Left ventricle myocardium inferior (tissue), 1 donor: ENCODE measurements around the gene MMP11. TPM values are rescaled to one million over a fixed set of nuclear protein-coding genes. Genes with fewer than 3 reads are reported as not detected.

ENCODE experiments used
- DNase-seq: peaks from one replicate; pipeline ENCODE4 v3.0.0-alpha.2; 2020
- H3K27ac ChIP-seq: fragments of 200-600 bp; replicated peaks from 2 replicates; pipeline ENCODE4 v1.8.0; 2021
- H3K27me3 ChIP-seq: fragments of 200-600 bp; 2 replicates; pipeline ENCODE4 v1.8.0; 2021; ENCODE audit warnings: low read depth
- H3K36me3 ChIP-seq: fragments of 200-600 bp; 2 replicates; pipeline ENCODE4 v1.8.0; 2021
- H3K4me1 ChIP-seq: fragments of 200-600 bp; 2 replicates; pipeline ENCODE4 v1.8.0; 2021
- H3K4me3 ChIP-seq: fragments of 200-600 bp; 2 replicates; pipeline ENCODE4 v1.8.0; 2021; ENCODE audit warnings: mild to moderate bottlenecking, moderate library complexity
- H3K9me3 ChIP-seq: fragments of 200-600 bp; replicated peaks from 2 replicates; pipeline ENCODE4 v1.8.0; 2021
- intact Hi-C: fragments of 100-400 bp; cut with micrococcal nuclease; formaldehyde crosslinking; loops from one replicate; pipeline ENCODE4 v1.11.0; 2022
- total RNA-seq: library from RNA; stranded (reverse); fragmentation: NEBNext Ultra II Directional; extraction: Animal tissue kit (Norgen Biotek cat#: 25700); gene quantifications from one replicate; pipeline ENCODE4 v1.2.1, GENCODE V29; 2021
- TF ChIP-seq, protein P1 (sequence below): fragments of 200-600 bp; IDR thresholded peaks from 2 replicates; pipeline ENCODE4 v1.8.0; 2021; ENCODE audit warnings: antibody characterized with exemption, mild to moderate bottlenecking, borderline replicate concordance
- donor health status: DM: no; HTN: yes; CAD: no; lungs with severe emphysema.

MMP11 gene
- total RNA-seq, 1 donor from 2014 or later: 16.9 TPM

DNA sequence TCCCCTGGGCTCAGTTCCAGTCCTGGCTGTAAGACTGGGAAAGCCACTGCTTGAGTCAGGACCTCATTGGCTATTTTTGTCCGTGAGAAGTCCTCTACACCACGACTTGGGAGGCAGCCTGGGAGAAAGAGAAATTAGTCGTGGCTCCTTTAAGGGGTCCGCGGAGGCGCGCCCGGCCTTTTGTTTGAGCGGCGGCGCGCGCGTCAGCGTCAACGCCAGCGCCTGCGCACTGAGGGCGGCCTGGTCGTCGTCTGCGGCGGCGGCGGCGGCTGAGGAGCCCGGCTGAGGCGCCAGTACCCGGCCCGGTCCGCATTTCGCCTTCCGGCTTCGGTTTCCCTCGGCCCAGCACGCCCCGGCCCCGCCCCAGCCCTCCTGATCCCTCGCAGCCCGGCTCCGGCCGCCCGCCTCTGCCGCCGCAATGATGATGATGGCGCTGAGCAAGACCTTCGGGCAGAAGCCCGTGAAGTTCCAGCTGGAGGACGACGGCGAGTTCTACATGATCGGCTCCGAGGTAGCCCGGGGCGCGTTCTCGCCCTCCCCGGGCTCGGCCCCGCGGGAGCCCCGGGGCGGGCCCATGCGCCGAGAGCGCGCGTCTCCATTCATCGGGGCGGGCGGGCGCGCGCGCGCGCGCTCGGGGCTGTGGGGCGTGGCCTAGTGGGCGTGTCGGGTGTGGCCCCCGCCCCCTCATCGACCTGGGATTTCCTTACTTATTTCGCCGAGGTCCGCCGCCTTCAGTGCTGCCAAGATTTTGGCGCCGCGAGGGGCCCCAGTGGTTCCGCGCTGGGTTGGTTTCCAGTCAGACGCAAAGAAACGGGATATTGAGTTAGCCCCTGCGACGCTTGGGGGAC, 14.3 kb downstream of the MMP11 start, which contains the start of gene SMARCB1:
SMARCB1 (plus strand) TSS at position 215 of the 848 bp plus-strand sequence; CDS start at position 419, 204 bp downstream.
- H3K4me1 ChIP-seq: peaks cover 64% of the 10 kb centered on the region
- no peaks in the 10 kb centered on the region for H3K27me3 ChIP-seq
- peak within 1 kb of the TSS; percentile 95 for H3K4me3 ChIP-seq
- peaks cover 2% of the 10 kb centered on the region for H3K36me3 ChIP-seq
- TF ChIP-seq, protein P1, sequence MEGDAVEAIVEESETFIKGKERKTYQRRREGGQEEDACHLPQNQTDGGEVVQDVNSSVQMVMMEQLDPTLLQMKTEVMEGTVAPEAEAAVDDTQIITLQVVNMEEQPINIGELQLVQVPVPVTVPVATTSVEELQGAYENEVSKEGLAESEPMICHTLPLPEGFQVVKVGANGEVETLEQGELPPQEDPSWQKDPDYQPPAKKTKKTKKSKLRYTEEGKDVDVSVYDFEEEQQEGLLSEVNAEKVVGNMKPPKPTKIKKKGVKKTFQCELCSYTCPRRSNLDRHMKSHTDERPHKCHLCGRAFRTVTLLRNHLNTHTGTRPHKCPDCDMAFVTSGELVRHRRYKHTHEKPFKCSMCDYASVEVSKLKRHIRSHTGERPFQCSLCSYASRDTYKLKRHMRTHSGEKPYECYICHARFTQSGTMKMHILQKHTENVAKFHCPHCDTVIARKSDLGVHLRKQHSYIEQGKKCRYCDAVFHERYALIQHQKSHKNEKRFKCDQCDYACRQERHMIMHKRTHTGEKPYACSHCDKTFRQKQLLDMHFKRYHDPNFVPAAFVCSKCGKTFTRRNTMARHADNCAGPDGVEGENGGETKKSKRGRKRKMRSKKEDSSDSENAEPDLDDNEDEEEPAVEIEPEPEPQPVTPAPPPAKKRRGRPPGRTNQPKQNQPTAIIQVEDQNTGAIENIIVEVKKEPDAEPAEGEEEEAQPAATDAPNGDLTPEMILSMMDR: peak; percentile 19
- intact Hi-C loops: no loop called here
- peak within 1 kb of the TSS; percentile 100 for H3K27ac ChIP-seq
- DNase-seq: peak; percentile 93
- H3K9me3 ChIP-seq: no peaks in the 10 kb centered on the region

DNA sequence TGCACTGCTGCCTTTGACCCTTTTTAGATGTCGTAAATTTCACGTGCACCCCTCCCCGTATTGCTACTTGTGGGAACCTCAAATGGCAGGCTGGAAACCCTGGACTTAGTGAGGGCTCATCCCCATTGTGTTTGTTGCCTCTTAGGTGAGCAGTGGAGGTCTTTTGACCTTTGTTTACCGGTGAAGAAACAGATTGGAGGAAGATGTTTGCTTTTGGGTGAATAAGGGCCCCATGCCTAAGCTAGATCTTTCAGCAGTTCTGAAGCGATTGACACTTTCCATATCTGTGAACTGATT, 14.9 kb downstream of the MMP11 start:
- Histone ChIP-seq H3K27ac (peak overlapping the region; percentile 100), H3K4me1 (peaks cover 68% of the 10 kb centered on the region)
- TF ChIP-seq, protein P1: no peak

GRCh38 chr22:23787910-23788309, 15.3 kb downstream of the MMP11 start:
- intact Hi-C loops: no loop called here
- peaks cover 68% of the 10 kb centered on the region for H3K4me1 ChIP-seq
- peak overlapping the region; percentile 100 for H3K27ac ChIP-seq

More for the DNA sequence above, 14.9 kb downstream of the MMP11 start:
- DNase-seq: no peak
- intact Hi-C loops: no loop called here
- H3K9me3 ChIP-seq: no peaks in the 10 kb centered on the region
- H3K36me3 ChIP-seq: peaks cover 8% of the 10 kb centered on the region
- H3K4me3 ChIP-seq: peak overlapping the region; percentile 95
- H3K27me3 ChIP-seq: no peaks in the 10 kb centered on the region

DNA sequence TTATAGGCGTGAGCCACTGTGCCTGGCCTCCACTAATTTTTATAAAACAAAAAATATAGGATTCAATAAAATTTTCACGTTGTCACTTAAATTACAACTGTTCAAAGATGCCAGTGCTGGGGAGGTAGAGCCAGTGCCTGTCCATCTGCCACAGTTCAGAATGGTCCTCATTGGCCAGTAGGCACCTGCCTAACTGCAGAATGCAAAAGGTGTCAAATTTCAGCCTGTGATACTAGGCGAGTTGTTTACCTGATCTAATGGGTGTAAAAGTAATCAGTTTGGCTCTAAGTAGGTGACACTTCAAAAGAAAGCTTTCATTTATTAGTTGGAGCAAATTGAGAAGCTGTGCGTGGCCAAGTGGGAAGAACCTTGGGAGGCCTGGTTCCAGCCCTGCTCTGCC, 16.5 kb downstream of the MMP11 start:
- no peak for DNase-seq
- Histone ChIP-seq H3K9me3 (no peaks in the 10 kb centered on the region), H3K4me1 (peaks cover 68% of the 10 kb centered on the region), H3K27ac (peak overlapping the region; percentile 1), H3K4me3 (no peak overlapping the region), H3K36me3 (peaks cover 23% of the 10 kb centered on the region), H3K27me3 (no peaks in the 10 kb centered on the region)
- intact Hi-C loops: no loop called here
- TF ChIP-seq, protein P1: no peak

More at GRCh38 chr22:23787910-23788309, 15.3 kb downstream of the MMP11 start:
- Histone ChIP-seq H3K9me3 (no peaks in the 10 kb centered on the region), H3K4me3 (peak overlapping the region; percentile 95), H3K27me3 (no peaks in the 10 kb centered on the region), H3K36me3 (peaks cover 11% of the 10 kb centered on the region)
- DNase-seq: no peak
- TF ChIP-seq, protein P1: no peak

DNA sequence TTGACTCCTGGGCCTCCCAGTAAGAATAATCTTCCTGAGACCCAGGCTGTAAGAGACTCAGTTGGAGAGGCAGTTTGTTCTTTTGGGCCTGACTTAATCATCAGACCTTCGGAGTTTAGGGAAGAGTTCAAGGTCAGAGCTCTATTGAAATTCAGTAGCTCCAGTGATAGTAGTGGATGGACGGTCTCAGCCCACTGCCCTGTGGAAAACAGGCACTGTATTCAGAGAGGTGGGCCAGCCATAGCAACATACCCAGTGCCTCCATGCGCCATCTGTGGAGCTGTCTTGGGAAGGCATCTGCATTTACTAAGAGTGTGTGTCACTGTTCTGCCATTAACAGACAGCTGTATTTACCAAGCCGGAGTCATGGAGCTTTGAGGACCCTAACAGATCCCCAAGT, 17.0 kb downstream of the MMP11 start:
- H3K4me1 ChIP-seq: peaks cover 68% of the 10 kb centered on the region
- H3K36me3 ChIP-seq: peaks cover 28% of the 10 kb centered on the region
- H3K9me3 ChIP-seq: no peaks in the 10 kb centered on the region
- DNase-seq: no peak
- no peaks in the 10 kb centered on the region for H3K27me3 ChIP-seq
- peak overlapping the region; percentile 1 for H3K27ac ChIP-seq
- TF ChIP-seq, protein P1: no peak
- intact Hi-C loops: no loop called here
- H3K4me3 ChIP-seq: no peak overlapping the region
